ENCODE results near the gene C18orf54.
"Not testable (repeated sequence)": the region's sequence is repeated elsewhere in the genome, so short reads cannot be mapped to it uniquely, and the experiment has no call there.

The C18orf54 gene

DNA sequence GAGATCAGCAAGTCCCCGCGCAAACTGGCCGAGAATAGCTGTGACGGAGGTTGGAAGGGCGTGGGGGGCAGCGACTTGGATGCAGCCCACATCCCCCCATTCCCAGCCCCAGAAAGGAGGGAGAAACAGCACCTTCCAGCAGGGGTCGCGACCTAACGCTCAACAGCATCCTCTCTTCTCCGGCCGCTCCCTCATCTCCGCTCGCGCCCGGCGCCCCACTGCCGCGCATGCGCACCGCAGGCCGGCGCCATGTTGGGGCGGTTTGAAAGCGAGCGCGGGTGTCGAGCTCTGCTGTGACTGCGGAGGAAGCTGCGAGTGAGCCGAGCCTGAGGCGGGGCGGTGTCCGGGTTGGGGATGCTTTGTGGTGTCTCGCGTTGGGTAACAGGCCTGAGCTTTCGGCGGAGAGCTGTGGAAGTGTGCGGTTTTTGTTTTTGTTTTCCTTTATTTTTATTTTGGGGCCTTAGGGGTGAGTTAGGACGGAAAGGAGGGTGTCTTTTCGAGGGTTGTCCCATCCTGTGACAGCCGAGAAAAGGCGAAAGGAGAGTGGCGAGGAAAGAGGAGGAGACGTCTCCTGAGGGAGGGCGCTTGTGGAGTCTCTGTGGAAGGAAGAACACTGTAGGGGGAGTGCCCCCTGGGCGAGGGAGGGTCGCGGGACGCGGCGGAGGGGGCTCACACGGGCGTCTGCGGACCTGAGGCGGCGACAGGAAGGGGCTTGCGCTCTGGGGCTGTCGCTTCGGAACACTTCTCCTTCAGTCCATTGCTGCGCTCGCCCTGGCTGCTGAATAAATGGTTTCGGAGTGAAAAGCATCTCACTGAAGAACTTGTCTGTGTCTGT is at the start of gene C18orf54, which contains the start of gene STARD6:
TSS of gene C18orf54 (plus strand) at position 247 of the 835 bp plus-strand sequence. CDS start 2,667 bp downstream, outside the sequence.
TSS of gene STARD6 (minus strand) at position 199 of the 835 bp plus-strand sequence. CDS start 3,285 bp downstream, outside the sequence.
- peak; percentile 91 for DNase-seq

DNA sequence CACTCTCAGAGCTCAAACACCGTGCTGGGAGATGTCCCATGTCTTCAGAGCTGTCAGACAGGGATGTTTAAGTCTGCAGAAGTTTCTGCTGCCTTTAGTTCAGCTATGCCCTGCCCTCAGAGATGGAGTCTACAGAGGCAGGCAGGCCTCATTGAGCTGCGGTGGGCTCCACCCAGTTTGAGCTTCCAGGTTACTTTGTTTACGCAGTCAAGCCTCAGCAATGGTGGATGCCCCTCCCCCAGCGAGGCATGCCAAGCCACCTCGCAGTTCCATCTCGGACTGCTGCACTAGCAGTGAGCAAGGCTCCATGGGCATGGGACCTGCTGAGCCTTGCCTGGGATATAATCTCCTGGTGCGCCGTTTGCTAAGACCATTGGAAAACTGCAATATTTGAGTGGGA is 48.1 kb upstream of the C18orf54 start:
- DNase-seq = not testable (repeated sequence)

DNA sequence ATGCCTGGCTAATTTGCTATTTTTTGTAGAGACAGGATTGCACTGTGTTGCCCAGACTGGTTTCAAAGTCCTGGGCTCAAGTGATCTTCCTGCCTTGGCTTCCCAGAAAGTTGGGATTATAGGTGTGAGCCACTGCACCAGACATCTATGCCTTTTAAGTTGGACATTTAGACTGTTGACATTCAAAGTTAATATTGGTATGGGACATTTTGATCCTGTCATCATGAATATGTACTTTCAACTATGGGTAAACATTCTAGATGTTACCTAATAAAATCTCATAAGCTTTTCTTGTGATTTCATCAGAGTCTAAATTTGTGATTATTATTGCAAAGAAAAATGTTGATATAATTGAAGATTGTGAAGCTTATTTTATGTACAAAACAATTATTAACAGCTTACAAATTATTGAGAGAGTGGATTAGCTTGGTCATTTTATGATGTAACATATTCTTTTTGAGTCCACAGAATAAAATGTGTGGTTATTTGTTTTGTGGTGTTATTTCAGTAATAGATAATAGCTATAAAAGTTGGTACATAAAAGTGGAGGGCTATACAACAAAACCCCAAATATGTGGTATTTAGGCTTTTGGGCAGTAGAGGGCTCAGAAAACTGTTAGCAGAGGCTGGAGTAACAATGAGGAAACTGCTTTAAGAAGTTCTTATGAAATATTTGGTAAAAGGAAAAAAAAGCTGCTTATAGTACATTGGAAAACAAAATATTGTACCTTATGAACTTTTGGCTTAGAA is 41.5 kb upstream of the C18orf54 start:
- DNase-seq = no peak

DNA sequence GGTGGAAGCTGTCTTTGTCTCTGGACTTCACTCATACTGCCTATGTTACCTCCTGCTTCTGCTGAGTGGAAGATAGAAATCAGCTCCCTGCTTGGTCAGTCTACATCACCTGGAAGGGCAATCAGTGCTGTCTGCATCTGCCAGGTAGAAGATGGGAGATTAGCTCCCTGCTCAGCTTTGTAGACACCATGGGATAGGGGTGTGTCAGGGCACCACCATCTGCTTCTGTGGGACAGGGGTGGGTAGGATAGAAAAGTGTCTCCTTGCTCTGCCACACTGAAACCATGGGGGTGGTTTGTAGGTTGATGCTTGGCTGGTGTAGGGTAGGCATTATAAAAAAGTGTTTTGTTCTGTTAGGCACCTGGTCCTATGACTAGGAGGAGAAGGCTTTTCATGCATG is 34.1 kb upstream of the C18orf54 start:
- DNase-seq = no peak

DNA sequence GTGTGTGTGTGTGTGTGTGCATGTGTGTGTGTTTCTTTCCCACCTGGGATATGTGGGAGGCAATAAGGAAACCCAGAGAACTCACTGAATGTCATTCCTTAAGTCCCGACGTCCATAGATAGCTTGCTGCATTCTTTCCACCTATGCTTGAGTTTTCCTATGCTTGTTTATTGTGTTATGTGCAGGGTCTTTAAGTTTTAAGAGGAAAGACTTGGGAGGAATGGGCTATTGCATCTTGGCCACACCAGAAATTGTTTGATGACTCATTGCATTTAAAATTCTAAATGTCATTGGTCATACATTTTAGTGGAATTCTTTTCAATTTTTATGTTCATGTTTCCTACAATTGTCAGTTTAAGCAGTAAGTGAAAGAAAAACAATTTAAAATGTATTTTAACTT is 33.7 kb upstream of the C18orf54 start:
- peak; percentile 15 for DNase-seq

DNA sequence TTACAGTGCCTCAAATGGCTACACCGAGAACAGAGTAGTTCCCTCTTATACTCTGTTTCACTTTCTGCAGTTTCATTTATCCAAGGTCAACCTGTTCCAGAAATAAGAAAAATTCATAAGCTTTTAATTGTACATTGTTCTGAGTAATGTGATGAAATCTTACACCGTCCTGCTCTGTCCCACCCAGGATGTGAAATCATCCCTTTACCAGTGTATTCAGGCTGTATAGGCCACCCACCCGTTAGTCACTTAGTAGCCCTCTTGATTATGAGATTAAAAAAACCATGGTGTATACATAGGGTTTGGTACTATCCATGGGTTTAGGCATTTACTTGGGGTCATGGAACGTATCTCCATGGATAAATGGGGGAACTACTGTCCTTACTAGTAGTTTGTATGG is 29.9 kb upstream of the C18orf54 start:
- DNase-seq = peak; percentile 3

DNA sequence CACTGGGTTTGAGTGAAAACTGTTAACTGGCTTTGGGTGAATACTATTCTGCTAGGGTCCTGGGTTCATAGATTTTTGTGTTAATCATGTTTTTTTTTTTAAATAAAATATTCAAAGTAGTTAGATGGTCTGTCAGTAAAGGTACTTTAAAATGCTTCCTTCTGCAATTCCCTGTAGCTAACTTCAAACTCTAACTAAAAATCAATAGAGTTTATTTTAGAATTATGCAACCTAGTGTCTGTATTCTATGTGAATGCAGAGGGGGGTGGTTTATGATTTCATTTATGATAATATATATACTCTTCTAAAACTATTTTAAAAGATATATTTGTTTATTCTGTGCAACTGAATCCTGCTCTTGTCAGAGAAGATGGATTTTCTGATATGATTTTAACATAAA is 27.9 kb upstream of the C18orf54 start:
- no peak for DNase-seq

DNA sequence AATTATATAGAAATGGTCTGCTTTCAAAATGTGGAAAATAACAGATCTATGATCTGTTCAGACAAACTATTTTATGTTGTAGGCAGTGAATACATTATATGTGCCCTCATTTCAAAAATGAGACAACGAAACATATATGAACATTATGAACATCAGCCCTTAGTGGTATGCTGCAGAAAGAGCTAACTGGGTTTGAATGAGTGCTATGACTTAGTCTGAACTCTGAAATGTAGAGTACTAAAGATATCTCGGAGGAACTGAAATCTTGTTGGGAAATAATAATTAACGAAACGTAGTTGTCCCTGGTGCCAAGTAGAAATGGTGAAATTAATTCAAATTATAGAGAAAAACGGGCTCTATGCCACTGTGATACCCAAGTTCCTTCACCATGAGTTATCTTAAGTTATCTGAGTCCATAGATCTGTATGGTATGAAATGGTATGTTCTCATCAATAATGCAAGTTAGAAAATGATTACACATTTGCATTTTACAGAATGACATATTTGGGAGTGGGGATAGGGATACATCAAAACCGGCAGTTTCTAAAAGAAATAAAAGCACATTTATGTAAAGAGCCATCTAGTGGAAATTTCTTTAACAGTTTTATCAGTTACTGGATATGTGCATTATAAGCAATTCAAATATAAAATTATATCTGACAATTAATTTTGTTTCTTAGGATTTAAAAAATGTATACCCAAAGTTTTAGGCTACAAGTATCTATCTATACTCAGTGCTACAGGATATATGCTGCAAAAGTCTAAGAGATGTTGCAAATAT is 26.7 kb upstream of the C18orf54 start:
- no peak for DNase-seq

DNA sequence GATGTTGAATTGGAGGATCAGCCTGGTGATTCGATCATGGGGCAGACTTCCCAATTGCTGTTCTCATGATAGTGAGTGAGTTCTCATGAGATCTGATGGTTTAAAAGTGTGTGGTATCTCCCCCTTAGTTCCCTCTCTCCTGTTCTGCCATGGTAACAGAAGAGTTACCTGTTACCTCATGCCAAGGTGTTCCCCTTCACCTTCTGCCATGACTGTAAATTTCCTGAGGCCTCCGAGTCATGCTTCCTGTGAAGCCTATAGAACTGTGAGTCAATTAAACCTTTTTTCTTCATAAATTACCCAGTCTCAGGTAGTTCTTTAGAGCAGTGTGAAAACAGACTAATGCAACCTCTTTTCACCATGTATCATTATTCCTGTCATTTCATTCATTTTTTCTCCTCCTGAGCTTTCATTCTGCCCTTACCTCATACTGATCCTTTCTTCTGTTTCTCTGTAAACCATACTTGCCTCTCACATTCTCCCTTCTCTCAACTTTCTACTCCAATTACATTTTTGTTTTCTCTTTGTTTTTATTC is 22.0 kb upstream of the C18orf54 start:
- no peak for DNase-seq

DNA sequence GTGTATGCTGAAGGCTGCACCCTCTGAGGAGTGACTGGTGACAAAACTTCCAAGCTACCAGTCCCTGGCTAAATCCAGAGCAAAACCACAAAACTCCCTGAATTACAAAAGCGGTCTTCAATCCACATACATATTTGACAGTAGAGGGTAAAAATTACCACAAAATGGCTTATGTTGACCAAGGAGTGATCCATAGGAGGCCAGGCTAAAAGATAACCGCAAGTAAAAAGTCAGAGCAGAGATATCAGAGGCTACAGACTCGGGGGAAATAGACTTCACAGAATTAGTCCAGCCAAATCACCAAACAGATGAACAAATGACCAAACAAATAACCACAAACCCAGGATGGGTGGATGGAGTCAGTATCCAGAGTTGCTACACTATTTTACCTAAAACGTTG is 19.5 kb upstream of the C18orf54 start:
- DNase-seq = no peak

DNA sequence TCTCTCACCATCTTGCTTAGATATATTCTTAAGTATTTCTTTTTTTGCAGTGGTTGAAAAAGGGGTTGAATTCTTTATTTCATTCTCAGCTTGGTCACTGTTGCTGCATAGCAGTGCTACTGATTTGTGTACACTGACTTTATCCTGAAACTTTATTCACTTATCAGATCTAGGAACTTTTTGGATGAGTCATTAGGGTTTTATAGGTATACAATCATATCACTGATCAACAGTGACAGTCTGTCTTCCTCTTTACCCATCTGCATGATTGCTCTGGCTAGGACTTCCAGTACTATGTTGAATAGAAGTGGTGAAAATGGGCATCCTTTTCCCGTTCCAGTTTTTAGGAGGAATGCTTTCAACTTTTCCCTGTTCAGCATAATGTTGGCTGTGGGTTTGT is 6.5 kb upstream of the C18orf54 start:
- no peak for DNase-seq

DNA sequence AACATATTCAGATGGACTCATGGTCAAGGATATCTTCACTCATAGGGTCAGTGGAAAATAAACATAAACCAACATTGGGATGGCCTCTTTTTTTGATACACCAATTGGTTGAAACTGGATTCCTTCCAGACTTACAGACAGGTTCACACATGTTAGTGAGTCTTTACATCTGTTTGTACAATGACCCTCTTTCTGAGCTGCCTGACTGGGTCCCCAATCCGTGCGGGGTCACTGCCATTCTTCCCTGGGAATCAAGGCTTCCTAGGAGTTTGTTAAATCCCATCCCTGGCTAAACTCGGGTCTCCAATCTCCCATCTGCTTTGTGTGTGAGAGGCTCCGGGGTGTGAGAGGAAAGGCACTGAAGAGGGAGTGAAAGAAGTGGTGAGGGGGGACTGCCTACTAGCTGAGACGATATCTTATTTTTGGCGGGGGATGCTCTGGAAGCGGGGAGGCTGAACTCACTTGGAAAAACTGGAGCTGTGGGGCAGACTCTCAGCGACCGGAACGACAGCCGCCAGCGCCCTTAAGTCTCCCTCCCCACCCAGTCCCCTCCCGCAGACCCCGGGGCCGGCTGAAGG is 535 bp upstream of the C18orf54 start:
- DNase-seq = no peak

DNA sequence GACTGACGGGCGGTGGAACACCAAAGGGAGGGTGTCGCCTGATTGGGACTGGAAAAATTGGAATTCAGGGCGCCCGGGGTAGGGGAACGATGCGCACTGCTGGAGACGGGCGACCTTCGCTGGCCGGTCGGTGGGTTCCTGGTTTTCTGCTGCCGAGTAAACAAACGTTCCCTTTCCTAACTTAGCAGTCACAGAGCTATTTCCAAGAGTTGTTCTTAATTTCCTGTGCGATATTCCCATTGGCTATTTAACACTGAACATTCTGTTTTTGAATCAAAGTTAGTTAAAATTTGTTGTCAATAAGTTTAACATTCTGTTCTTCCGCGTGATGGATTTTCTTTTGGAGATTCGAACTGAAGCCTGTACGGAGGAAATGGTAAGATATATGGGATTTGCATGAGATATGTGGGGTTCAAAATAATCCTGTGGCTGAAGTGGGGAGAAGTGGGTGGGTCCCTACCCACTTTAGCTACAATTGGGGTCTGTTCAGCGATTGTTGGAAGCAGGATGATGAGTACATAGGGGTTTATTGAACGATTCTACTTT is 862 bp downstream of the C18orf54 start:
- DNase-seq = no peak

DNA sequence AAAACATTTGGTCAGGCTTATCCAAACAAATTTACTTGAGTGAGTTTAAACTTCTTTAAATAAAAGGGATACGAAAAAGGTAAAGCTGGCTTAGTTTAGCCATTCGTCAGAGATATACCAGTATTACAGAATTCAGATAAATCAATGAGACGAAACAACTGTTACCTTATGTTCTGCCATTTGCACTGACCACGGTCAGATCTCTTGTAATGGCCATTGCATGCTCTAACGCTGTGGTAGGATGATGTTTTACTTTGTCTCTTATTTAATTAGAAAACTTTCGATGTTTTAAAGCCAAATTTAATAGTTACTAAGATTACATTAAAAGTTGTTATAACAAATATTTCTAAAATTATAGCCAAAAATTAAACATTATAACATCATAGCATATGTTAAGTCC is 1.5 kb downstream of the C18orf54 start:
- DNase-seq = no peak

DNA sequence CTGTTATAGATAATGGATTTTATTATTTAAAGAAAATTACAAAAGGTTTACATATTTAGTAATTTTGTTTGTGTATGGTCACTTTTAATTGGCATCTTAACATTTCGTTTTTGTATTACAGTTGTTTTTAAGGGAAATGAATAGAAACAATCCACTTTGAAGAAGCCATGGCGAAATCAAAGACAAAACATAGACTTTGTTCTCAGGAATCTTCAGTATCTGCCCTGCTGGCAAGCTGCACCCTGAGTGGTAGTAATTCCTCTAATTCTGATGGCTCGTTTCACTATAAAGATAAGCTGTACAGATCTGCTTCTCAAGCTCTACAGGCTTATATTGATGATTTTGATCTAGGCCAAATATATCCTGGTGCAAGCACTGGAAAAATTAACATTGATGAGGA is 2.7 kb downstream of the C18orf54 start:
- DNase-seq = no peak

DNA sequence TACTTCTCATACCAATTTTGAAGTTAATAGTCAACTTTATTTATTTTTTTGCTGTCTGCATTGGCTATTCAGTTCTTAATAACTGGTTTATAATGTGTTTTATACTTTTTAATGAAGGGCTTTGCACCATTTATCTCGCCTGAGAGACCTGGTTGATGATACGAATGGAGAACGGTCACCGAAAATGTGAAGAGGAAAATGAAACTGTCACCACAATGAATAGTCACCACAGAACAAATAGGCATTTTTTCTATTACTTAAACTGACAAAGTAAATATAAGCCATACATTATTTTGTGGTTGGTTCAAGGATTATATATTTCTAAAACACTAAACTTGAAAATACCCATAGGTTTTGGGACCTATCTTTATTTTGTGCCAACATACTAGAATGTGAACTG is 20.4 kb downstream of the C18orf54 start:
- DNase-seq = no peak

DNA sequence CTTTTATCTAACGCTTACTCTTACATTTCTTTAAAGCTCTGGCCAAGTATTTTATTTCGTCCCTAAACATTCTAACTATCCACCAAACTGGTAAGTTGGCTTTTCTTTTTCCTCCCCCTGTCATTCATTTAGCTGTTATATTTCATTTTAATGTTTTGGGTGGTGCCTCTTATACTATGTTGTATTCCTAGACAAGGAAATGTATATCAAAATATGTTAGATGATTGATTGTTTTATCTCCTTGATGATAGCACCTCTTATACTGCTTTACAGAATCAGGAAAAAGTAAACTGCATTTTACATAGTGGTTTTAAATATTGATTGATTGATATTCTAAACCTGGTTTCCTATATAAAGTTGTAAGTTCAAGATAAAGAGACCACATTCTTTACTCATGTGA is 23.9 kb downstream of the C18orf54 start:
- DNase-seq = no peak

DNA sequence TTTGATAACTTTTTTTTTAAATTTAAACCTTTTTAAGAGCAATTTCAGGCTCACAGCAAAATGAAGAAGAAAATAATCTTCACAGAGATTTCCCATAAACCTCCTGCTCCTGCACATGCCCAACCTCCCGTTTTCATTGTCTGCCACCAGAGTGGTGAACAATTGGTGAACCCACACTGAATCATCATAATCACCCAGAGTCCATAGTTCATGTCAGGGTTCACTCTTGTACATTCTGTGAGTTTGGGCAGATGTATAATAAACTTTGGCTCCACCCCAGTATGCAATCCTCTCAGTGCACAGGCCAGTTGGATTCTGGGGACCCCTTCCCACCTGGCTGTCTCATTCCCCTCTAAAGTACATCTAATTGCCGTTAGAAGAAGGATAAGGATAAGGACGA is 24.4 kb downstream of the C18orf54 start:
- no peak for DNase-seq

DNA sequence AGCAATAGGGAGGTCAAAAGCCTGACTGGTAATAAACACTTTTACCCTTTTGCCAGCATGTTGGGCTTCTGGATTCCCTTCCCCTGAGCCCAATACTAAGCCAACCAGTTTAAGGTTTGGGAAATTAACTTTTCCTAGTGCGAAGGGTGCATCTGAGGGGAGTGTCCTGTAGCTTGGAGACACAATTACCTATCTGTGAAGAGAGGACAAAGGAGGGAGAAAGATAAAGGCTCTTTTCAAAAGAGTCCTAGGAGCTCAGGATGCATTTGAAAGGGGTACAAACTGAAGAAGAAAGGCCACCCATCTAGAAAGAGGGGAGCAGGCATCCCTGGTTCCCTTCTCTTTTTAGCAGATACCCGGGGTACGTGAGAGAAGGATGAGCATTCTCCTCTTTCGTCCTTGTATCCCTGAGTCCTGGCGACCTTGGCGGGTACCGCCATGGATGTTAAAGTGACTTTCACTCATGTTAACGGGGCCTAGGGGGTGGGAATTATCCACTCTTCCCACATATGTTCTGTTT is 25.1 kb downstream of the C18orf54 start:
- DNase-seq = no peak

DNA sequence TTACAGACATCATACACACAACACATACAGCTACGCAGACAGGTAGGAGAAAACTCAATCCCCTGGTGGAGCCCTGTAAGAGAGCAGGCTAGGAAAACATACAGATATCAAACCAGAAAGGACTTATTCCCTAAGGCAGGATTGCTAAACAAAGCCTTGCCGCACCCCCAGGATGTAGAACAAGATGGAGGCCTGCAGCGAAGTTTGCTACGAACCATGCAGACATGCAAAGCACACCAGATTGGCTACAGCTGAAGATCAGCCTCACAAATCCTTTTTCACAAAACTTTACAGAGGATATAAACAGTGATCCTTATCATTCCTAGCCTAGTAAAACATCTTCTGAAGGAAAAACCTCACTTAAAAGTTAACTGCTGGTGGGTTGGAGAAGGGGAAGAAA is 28.3 kb downstream of the C18orf54 start:
- no peak for DNase-seq

DNA sequence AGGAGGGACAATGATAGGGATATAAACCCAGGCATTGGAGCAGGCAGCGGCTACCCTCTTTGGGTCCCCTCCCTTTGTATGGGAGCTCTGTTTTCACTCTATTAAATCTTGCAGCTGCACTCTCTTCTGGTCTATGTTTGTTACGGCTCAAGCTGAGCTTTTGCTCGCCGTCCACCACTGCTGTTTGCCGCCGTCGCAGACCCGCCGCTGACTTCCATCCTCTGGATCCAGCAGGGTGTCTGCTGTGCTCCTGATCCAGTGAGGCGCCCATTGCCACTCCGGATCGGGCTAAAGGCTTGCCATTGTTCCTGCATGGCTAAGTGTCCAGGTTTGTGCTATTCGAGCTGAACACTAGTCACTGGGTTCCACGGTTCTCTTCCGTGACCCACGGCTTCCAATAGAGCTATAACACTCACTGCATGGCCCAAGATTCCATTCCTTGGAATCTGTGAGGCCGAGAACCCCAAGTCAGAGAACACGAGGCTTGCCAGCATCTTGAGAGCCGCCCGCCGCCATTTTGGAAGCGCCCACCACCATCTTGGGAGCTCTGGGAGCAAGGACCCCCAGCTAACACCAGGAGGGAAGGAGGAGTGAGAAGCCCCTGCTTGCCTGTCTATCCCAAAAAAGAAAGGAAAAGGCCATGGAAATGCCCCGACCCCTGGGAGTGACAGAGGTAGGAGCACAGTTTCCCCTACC is 29.2 kb downstream of the C18orf54 start:
- not testable (repeated sequence) for DNase-seq
